Measurements from ENCODE around the gene FRMD5. TPM values are rescaled to one million over a fixed set of nuclear protein-coding genes. Genes with fewer than 3 reads are reported as not detected.

The FRMD5 gene
- total and polyA plus RNA-seq, 2 experiments from 2014 or later, result 5.9 to 10.1 TPM

DNA sequence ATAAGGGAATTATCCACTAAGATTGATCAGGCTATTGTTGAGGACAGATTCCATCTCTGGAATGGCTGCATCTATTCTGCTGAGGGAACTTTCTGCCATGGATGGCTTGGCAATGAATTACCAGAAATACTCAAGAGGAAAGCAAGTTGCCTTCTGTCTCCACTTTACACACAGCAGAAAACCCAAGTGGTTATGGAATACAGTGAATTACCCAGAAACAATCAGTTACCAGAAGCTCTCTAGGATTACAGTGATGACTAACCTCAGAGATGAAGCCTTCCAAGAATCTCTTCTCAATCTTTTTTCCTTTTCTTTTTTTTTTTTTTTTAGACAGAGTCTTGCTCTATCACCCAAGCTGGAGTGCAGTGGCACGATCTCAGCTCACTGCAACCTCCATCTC is 185.0 kb downstream of the FRMD5 start:
- Histone ChIP-seq H2AFZ (no peak overlapping the region), H3K4me3 (no peak overlapping the region), H3K27me3 (ENCODE audit: insufficient read depth) (no peaks in the 10 kb centered on the region), H3K4me2 (no peak overlapping the region), H3K9me2 (ENCODE audit: insufficient read depth) (no peaks in the 10 kb centered on the region), H4K20me1 (replicated peaks; ENCODE audit: insufficient read depth) (peaks cover 7% of the 10 kb centered on the region), H3K79me2 (replicated peaks; ENCODE audit: insufficient read depth) (no peaks in the 10 kb centered on the region), H3F3A (replicated peaks; ENCODE audit: low read depth) (no peaks in the 10 kb centered on the region), H3K4me1 (ENCODE audit: insufficient read depth) (no peaks in the 10 kb centered on the region), H3K27ac (ENCODE audit: low read depth) (no peak overlapping the region), H3K36me3 (ENCODE audit: insufficient read depth) (no peaks in the 10 kb centered on the region)
- Mint-ChIP-seq H3K4me1 (no peaks in the 10 kb centered on the region), H3K36me3 (ENCODE audit: low read depth) (no peaks in the 10 kb centered on the region), H3K27ac (no peak overlapping the region), H3K27me3 (ENCODE audit: insufficient read depth, low read depth, poor library complexity) (peaks cover 2% of the 10 kb centered on the region), H3K4me3 (no peak overlapping the region), H3K9me3 (no peaks in the 10 kb centered on the region)
- DNase-seq (ENCODE audit: low spot score) (no peak), ATAC-seq (no peak)
- TF ChIP-seq NANOG (IDR thresholded peaks at IDR 0.05; ENCODE audit: borderline replicate concordance) (no peak), EZH2 (IDR thresholded peaks at IDR 0.05; ENCODE audit: low read depth, unreplicated experiment) (no peak), STAT1 (IDR thresholded peaks at IDR 0.05; ENCODE audit: unreplicated experiment) (no peak), CREB1 (CRISPR knock-in tag; IDR thresholded peaks at IDR 0.05; ENCODE audit: low read depth) (no peak), EZH2phosphoT487 (IDR thresholded peaks at IDR 0.05; ENCODE audit: unreplicated experiment) (no peak), POLR2AphosphoS5 (IDR thresholded peaks at IDR 0.05; ENCODE audit: low read depth) (no peak), ZNF331 (CRISPR knock-in tag; IDR thresholded peaks at IDR 0.05; ENCODE audit: low read depth) (no peak), JUNB (IDR thresholded peaks at IDR 0.05; ENCODE audit: unreplicated experiment) (no peak), ZNF114 (CRISPR knock-in tag; IDR thresholded peaks at IDR 0.05) (no peak)
- TF ChIP-seq, protein P1, sequence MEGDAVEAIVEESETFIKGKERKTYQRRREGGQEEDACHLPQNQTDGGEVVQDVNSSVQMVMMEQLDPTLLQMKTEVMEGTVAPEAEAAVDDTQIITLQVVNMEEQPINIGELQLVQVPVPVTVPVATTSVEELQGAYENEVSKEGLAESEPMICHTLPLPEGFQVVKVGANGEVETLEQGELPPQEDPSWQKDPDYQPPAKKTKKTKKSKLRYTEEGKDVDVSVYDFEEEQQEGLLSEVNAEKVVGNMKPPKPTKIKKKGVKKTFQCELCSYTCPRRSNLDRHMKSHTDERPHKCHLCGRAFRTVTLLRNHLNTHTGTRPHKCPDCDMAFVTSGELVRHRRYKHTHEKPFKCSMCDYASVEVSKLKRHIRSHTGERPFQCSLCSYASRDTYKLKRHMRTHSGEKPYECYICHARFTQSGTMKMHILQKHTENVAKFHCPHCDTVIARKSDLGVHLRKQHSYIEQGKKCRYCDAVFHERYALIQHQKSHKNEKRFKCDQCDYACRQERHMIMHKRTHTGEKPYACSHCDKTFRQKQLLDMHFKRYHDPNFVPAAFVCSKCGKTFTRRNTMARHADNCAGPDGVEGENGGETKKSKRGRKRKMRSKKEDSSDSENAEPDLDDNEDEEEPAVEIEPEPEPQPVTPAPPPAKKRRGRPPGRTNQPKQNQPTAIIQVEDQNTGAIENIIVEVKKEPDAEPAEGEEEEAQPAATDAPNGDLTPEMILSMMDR (conservative IDR thresholded peaks at IDR 0.05; ENCODE audit: low read depth in 2 of 2), result no peak
- TF ChIP-seq, protein P2, sequence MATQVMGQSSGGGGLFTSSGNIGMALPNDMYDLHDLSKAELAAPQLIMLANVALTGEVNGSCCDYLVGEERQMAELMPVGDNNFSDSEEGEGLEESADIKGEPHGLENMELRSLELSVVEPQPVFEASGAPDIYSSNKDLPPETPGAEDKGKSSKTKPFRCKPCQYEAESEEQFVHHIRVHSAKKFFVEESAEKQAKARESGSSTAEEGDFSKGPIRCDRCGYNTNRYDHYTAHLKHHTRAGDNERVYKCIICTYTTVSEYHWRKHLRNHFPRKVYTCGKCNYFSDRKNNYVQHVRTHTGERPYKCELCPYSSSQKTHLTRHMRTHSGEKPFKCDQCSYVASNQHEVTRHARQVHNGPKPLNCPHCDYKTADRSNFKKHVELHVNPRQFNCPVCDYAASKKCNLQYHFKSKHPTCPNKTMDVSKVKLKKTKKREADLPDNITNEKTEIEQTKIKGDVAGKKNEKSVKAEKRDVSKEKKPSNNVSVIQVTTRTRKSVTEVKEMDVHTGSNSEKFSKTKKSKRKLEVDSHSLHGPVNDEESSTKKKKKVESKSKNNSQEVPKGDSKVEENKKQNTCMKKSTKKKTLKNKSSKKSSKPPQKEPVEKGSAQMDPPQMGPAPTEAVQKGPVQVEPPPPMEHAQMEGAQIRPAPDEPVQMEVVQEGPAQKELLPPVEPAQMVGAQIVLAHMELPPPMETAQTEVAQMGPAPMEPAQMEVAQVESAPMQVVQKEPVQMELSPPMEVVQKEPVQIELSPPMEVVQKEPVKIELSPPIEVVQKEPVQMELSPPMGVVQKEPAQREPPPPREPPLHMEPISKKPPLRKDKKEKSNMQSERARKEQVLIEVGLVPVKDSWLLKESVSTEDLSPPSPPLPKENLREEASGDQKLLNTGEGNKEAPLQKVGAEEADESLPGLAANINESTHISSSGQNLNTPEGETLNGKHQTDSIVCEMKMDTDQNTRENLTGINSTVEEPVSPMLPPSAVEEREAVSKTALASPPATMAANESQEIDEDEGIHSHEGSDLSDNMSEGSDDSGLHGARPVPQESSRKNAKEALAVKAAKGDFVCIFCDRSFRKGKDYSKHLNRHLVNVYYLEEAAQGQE (IDR thresholded peaks at IDR 0.05; ENCODE audit: unreplicated experiment), result no peak
- TF ChIP-seq, protein P3, sequence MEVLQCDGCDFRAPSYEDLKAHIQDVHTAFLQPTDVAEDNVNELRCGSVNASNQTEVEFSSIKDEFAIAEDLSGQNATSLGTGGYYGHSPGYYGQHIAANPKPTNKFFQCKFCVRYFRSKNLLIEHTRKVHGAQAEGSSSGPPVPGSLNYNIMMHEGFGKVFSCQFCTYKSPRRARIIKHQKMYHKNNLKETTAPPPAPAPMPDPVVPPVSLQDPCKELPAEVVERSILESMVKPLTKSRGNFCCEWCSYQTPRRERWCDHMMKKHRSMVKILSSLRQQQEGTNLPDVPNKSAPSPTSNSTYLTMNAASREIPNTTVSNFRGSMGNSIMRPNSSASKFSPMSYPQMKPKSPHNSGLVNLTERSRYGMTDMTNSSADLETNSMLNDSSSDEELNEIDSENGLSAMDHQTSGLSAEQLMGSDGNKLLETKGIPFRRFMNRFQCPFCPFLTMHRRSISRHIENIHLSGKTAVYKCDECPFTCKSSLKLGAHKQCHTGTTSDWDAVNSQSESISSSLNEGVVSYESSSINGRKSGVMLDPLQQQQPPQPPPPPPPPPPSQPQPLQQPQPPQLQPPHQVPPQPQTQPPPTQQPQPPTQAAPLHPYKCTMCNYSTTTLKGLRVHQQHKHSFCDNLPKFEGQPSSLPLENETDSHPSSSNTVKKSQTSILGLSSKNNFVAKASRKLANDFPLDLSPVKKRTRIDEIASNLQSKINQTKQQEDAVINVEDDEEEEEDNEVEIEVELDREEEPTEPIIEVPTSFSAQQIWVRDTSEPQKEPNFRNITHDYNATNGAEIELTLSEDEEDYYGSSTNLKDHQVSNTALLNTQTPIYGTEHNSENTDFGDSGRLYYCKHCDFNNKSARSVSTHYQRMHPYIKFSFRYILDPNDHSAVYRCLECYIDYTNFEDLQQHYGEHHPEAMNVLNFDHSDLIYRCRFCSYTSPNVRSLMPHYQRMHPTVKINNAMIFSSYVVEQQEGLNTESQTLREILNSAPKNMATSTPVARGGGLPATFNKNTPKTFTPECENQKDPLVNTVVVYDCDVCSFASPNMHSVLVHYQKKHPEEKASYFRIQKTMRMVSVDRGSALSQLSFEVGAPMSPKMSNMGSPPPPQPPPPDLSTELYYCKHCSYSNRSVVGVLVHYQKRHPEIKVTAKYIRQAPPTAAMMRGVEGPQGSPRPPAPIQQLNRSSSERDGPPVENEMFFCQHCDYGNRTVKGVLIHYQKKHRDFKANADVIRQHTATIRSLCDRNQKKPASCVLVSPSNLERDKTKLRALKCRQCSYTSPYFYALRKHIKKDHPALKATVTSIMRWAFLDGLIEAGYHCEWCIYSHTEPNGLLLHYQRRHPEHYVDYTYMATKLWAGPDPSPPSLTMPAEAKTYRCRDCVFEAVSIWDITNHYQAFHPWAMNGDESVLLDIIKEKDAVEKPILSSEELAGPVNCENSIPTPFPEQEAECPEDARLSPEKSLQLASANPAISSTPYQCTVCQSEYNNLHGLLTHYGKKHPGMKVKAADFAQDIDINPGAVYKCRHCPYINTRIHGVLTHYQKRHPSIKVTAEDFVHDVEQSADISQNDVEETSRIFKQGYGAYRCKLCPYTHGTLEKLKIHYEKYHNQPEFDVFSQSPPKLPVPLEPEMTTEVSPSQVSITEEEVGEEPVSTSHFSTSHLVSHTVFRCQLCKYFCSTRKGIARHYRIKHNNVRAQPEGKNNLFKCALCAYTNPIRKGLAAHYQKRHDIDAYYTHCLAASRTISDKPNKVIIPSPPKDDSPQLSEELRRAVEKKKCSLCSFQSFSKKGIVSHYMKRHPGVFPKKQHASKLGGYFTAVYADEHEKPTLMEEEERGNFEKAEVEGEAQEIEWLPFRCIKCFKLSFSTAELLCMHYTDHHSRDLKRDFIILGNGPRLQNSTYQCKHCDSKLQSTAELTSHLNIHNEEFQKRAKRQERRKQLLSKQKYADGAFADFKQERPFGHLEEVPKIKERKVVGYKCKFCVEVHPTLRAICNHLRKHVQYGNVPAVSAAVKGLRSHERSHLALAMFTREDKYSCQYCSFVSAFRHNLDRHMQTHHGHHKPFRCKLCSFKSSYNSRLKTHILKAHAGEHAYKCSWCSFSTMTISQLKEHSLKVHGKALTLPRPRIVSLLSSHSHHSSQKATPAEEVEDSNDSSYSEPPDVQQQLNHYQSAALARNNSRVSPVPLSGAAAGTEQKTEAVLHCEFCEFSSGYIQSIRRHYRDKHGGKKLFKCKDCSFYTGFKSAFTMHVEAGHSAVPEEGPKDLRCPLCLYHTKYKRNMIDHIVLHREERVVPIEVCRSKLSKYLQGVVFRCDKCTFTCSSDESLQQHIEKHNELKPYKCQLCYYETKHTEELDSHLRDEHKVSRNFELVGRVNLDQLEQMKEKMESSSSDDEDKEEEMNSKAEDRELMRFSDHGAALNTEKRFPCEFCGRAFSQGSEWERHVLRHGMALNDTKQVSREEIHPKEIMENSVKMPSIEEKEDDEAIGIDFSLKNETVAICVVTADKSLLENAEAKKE (CRISPR knock-in tag; IDR thresholded peaks at IDR 0.05), result no peak
- TF ChIP-seq, protein P4, sequence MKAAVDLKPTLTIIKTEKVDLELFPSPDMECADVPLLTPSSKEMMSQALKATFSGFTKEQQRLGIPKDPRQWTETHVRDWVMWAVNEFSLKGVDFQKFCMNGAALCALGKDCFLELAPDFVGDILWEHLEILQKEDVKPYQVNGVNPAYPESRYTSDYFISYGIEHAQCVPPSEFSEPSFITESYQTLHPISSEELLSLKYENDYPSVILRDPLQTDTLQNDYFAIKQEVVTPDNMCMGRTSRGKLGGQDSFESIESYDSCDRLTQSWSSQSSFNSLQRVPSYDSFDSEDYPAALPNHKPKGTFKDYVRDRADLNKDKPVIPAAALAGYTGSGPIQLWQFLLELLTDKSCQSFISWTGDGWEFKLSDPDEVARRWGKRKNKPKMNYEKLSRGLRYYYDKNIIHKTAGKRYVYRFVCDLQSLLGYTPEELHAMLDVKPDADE (IDR thresholded peaks at IDR 0.05), result no peak

Measured in GM23338 (cell line).